ENCODE results near the gene RETREG3.
A peak's percentile ranks its signal among the peaks of the same experiment; 100 is the strongest.

The RETREG3 gene

GRCh38 chr17:42609182-42609813 is at the start of gene RETREG3, which contains the start of gene TUBG1:
RETREG3 (minus strand) TSS chr17:42609374; CDS start chr17:42609324, 50 bp downstream.
TUBG1 (plus strand) TSS chr17:42609683; CDS start chr17:42609738, 55 bp downstream.
- peak; percentile 100 for DNase-seq (ENCODE audit: low read depth)
- no peaks in the 10 kb centered on the region for H3K9me3 ChIP-seq (ENCODE audit: control insufficient read depth, low read length)
- peak within 1 kb of the TSS; percentile 98 for H3K9ac ChIP-seq (ENCODE audit: low read length)
- H3K4me3 ChIP-seq (ENCODE audit: low read length): peak within 1 kb of the TSS; percentile 95
- no peaks in the 10 kb centered on the region for H3K27me3 ChIP-seq (replicated peaks; ENCODE audit: control insufficient read depth, insufficient read depth, low read length)
- peaks cover 12% of the 10 kb centered on the region for H3K4me1 ChIP-seq (ENCODE audit: control insufficient read depth, insufficient read depth, low read length)
- peaks cover 26% of the 10 kb centered on the region for H3K36me3 ChIP-seq (ENCODE audit: control insufficient read depth, insufficient read depth, low read length, severe bottlenecking)

- H3K9me3 ChIP-seq (ENCODE audit: control insufficient read depth, low read length): no peaks in the 10 kb centered on the region
- peaks cover 4% of the 10 kb centered on the region for H3K36me3 ChIP-seq (ENCODE audit: control insufficient read depth, insufficient read depth, low read length, severe bottlenecking)
- H3K27me3 ChIP-seq (replicated peaks; ENCODE audit: control insufficient read depth, insufficient read depth, low read length): no peaks in the 10 kb centered on the region
- DNase-seq (ENCODE audit: low read depth): no peak
- peaks cover 26% of the 10 kb centered on the region for H3K4me1 ChIP-seq (ENCODE audit: control insufficient read depth, insufficient read depth, low read length)
- no peak overlapping the region for H3K9ac ChIP-seq (ENCODE audit: low read length)
- no peak overlapping the region for H3K4me3 ChIP-seq (ENCODE audit: low read length)
Observed at GRCh38 chr17:42657824-42658588, 48.8 kb upstream of the RETREG3 start.

- Histone ChIP-seq H3K9me3 (ENCODE audit: control insufficient read depth, low read length) (no peaks in the 10 kb centered on the region), H3K9ac (ENCODE audit: low read length) (no peak overlapping the region), H3K4me1 (ENCODE audit: control insufficient read depth, insufficient read depth, low read length) (peaks cover 18% of the 10 kb centered on the region), H3K36me3 (ENCODE audit: control insufficient read depth, insufficient read depth, low read length, severe bottlenecking) (no peaks in the 10 kb centered on the region), H3K27me3 (replicated peaks; ENCODE audit: control insufficient read depth, insufficient read depth, low read length) (no peaks in the 10 kb centered on the region), H3K4me3 (ENCODE audit: low read length) (no peak overlapping the region)
- DNase-seq (ENCODE audit: low read depth): no peak
Observed at GRCh38 chr17:42655528-42655927, 46.4 kb upstream of the RETREG3 start.

GRCh38 chr17:42653179-42654124 is 44.3 kb upstream of the RETREG3 start:
- peak; percentile 90 for DNase-seq (ENCODE audit: low read depth)
- H3K4me3 ChIP-seq (ENCODE audit: low read length): peak overlapping the region; percentile 81
- H3K9ac ChIP-seq (ENCODE audit: low read length): peak overlapping the region; percentile 89
- H3K4me1 ChIP-seq (ENCODE audit: control insufficient read depth, insufficient read depth, low read length): peaks cover 12% of the 10 kb centered on the region
- H3K27me3 ChIP-seq (replicated peaks; ENCODE audit: control insufficient read depth, insufficient read depth, low read length): no peaks in the 10 kb centered on the region
- H3K9me3 ChIP-seq (ENCODE audit: control insufficient read depth, low read length): no peaks in the 10 kb centered on the region
- H3K36me3 ChIP-seq (ENCODE audit: control insufficient read depth, insufficient read depth, low read length, severe bottlenecking): no peaks in the 10 kb centered on the region

- Histone ChIP-seq H3K4me1 (ENCODE audit: control insufficient read depth, insufficient read depth, low read length) (peaks cover 12% of the 10 kb centered on the region), H3K9ac (ENCODE audit: low read length) (no peak overlapping the region), H3K36me3 (ENCODE audit: control insufficient read depth, insufficient read depth, low read length, severe bottlenecking) (no peaks in the 10 kb centered on the region), H3K27me3 (replicated peaks; ENCODE audit: control insufficient read depth, insufficient read depth, low read length) (no peaks in the 10 kb centered on the region), H3K4me3 (ENCODE audit: low read length) (no peak overlapping the region), H3K9me3 (ENCODE audit: control insufficient read depth, low read length) (no peaks in the 10 kb centered on the region)
- DNase-seq (ENCODE audit: low read depth): no peak
Observed at GRCh38 chr17:42651392-42651791, 42.2 kb upstream of the RETREG3 start.

- no peaks in the 10 kb centered on the region for H3K36me3 ChIP-seq (ENCODE audit: control insufficient read depth, insufficient read depth, low read length, severe bottlenecking)
- H3K4me3 ChIP-seq (ENCODE audit: low read length): no peak overlapping the region
- H3K9me3 ChIP-seq (ENCODE audit: control insufficient read depth, low read length): no peaks in the 10 kb centered on the region
- peaks cover under 1% of the 10 kb centered on the region for H3K27me3 ChIP-seq (replicated peaks; ENCODE audit: control insufficient read depth, insufficient read depth, low read length)
- no peak for DNase-seq (ENCODE audit: low read depth)
- H3K4me1 ChIP-seq (ENCODE audit: control insufficient read depth, insufficient read depth, low read length): no peaks in the 10 kb centered on the region
- H3K9ac ChIP-seq (ENCODE audit: low read length): no peak overlapping the region
Observed at GRCh38 chr17:42647778-42648177, 38.6 kb upstream of the RETREG3 start.

GRCh38 chr17:42642336-42642735 is 33.2 kb upstream of the RETREG3 start:
- Histone ChIP-seq H3K9ac (ENCODE audit: low read length) (no peak overlapping the region), H3K4me1 (ENCODE audit: control insufficient read depth, insufficient read depth, low read length) (no peaks in the 10 kb centered on the region), H3K9me3 (ENCODE audit: control insufficient read depth, low read length) (no peaks in the 10 kb centered on the region), H3K4me3 (ENCODE audit: low read length) (no peak overlapping the region), H3K36me3 (ENCODE audit: control insufficient read depth, insufficient read depth, low read length, severe bottlenecking) (no peaks in the 10 kb centered on the region), H3K27me3 (replicated peaks; ENCODE audit: control insufficient read depth, insufficient read depth, low read length) (peaks cover 5% of the 10 kb centered on the region)
- no peak for DNase-seq (ENCODE audit: low read depth)

GRCh38 chr17:42640121-42640520 is 30.9 kb upstream of the RETREG3 start:
- no peaks in the 10 kb centered on the region for H3K4me1 ChIP-seq (ENCODE audit: control insufficient read depth, insufficient read depth, low read length)
- DNase-seq (ENCODE audit: low read depth): no peak
- peaks cover 8% of the 10 kb centered on the region for H3K27me3 ChIP-seq (replicated peaks; ENCODE audit: control insufficient read depth, insufficient read depth, low read length)
- no peaks in the 10 kb centered on the region for H3K36me3 ChIP-seq (ENCODE audit: control insufficient read depth, insufficient read depth, low read length, severe bottlenecking)
- H3K9me3 ChIP-seq (ENCODE audit: control insufficient read depth, low read length): no peaks in the 10 kb centered on the region
- no peak overlapping the region for H3K9ac ChIP-seq (ENCODE audit: low read length)
- H3K4me3 ChIP-seq (ENCODE audit: low read length): no peak overlapping the region

- Histone ChIP-seq H3K27me3 (replicated peaks; ENCODE audit: control insufficient read depth, insufficient read depth, low read length) (peaks cover 8% of the 10 kb centered on the region), H3K4me3 (ENCODE audit: low read length) (no peak overlapping the region), H3K9me3 (ENCODE audit: control insufficient read depth, low read length) (no peaks in the 10 kb centered on the region), H3K9ac (ENCODE audit: low read length) (no peak overlapping the region), H3K36me3 (ENCODE audit: control insufficient read depth, insufficient read depth, low read length, severe bottlenecking) (no peaks in the 10 kb centered on the region), H3K4me1 (ENCODE audit: control insufficient read depth, insufficient read depth, low read length) (no peaks in the 10 kb centered on the region)
- no peak for DNase-seq (ENCODE audit: low read depth)
Observed at GRCh38 chr17:42639525-42640113, 30.4 kb upstream of the RETREG3 start.

GRCh38 chr17:42632949-42633444 is 23.8 kb upstream of the RETREG3 start:
- Histone ChIP-seq H3K36me3 (ENCODE audit: control insufficient read depth, insufficient read depth, low read length, severe bottlenecking) (no peaks in the 10 kb centered on the region), H3K9ac (ENCODE audit: low read length) (no peak overlapping the region), H3K4me3 (ENCODE audit: low read length) (no peak overlapping the region), H3K27me3 (replicated peaks; ENCODE audit: control insufficient read depth, insufficient read depth, low read length) (peaks cover 3% of the 10 kb centered on the region), H3K9me3 (ENCODE audit: control insufficient read depth, low read length) (no peaks in the 10 kb centered on the region), H3K4me1 (ENCODE audit: control insufficient read depth, insufficient read depth, low read length) (no peaks in the 10 kb centered on the region)
- DNase-seq (ENCODE audit: low read depth): no peak
